Stimulated activated naive B cell treated with anti-CD40 and anti-IgM and Interleukin-4, amounts not matched to agents 10 μg/mL and 1 μg/mL and 100 μg/mL, for 72 hours (primary cell): Measurements from ENCODE around the gene CALB2.

Experiments used
- ATAC-seq, 2 donors: fragments of 150-1000 bp; cut with Tn5 transposase; replicated peaks; 2 replicates each; pipeline ENCODE4 v1.10.0; 2021; ENCODE audit warnings: moderate library complexity in 1 of 2
- DNase-seq: peaks from one replicate; pipeline ENCODE4 v3.0.0; 2021
- H3K27ac Mint-ChIP-seq: one replicate; pipeline ENCODE4 v1.8.0; 2022; ENCODE audit warnings: mild to moderate bottlenecking, mixed read lengths
- H3K27me3 Mint-ChIP-seq, 2 donors: one replicate each; pipeline ENCODE4 v1.8.0; 2022; ENCODE audit warnings: mixed read lengths in 2 of 2
- H3K36me3 Mint-ChIP-seq, 2 donors: one replicate each; pipeline ENCODE4 v1.8.0; 2022; ENCODE audit warnings: mixed read lengths in 2 of 2, mild to moderate bottlenecking in 1 of 2
- H3K4me1 Mint-ChIP-seq, 2 donors: one replicate each; pipeline ENCODE4 v1.8.0; 2022; ENCODE audit warnings: mixed read lengths in 2 of 2, mild to moderate bottlenecking in 1 of 2
- H3K4me3 Mint-ChIP-seq, 2 donors: one replicate each; pipeline ENCODE4 v1.8.0; 2022; ENCODE audit warnings: mild to moderate bottlenecking in 2 of 2, mixed read lengths in 2 of 2, moderate library complexity in 1 of 2
- H3K9me3 Mint-ChIP-seq, 2 donors: one replicate each; pipeline ENCODE4 v1.8.0; 2022; ENCODE audit warnings: mixed read lengths in 2 of 2, mild to moderate bottlenecking in 1 of 2

CALB2 gene

GRCh38 chr16:71387045-71387871 lies 28.7 kb downstream of the CALB2 start:
- H3K4me3 Mint-ChIP-seq: no peak overlapping the region
- ATAC-seq (no peak), DNase-seq (no peak)
- no peaks in the 10 kb centered on the region for H3K4me1 Mint-ChIP-seq
- H3K27ac Mint-ChIP-seq: no peak overlapping the region
- no peaks in the 10 kb centered on the region for H3K36me3 Mint-ChIP-seq
- peaks cover 48% of the 10 kb centered on the region in 2 donors for H3K27me3 Mint-ChIP-seq
- no peaks in the 10 kb centered on the region for H3K9me3 Mint-ChIP-seq

- Mint-ChIP-seq H3K27me3 (peaks cover 46 to 61% of the 10 kb centered on the region in 2 donors), H3K9me3 (no peaks in the 10 kb centered on the region), H3K4me1 (no peaks in the 10 kb centered on the region)
Observed at GRCh38 chr16:71389330-71389729, 30.8 kb downstream of the CALB2 start.

GRCh38 chr16:71396594-71396993 lies 38.1 kb downstream of the CALB2 start:
- Mint-ChIP-seq H3K9me3 (no peaks in the 10 kb centered on the region), H3K27me3 (peaks cover 29 to 52% of the 10 kb centered on the region in 2 donors), H3K36me3 (no peaks in the 10 kb centered on the region), H3K4me3 (no peak overlapping the region), H3K4me1 (no peaks in the 10 kb centered on the region), H3K27ac (no peak overlapping the region)
- no peak for DNase-seq
- no peak for ATAC-seq

More at GRCh38 chr16:71389330-71389729, 30.8 kb downstream of the CALB2 start:
- H3K36me3 Mint-ChIP-seq: no peaks in the 10 kb centered on the region
- no peak for DNase-seq
- no peak overlapping the region for H3K4me3 Mint-ChIP-seq
- H3K27ac Mint-ChIP-seq: no peak overlapping the region
- ATAC-seq: no peak

- DNase-seq: no peak
- H3K9me3 Mint-ChIP-seq: peaks cover 9 to 11% of the 10 kb centered on the region in 2 donors
- H3K4me3 Mint-ChIP-seq: no peak overlapping the region
Observed at GRCh38 chr16:71399801-71400563, 41.5 kb downstream of the CALB2 start.

GRCh38 chr16:71402007-71402406 lies 43.5 kb downstream of the CALB2 start:
- H3K27me3 Mint-ChIP-seq: peaks cover 32 to 51% of the 10 kb centered on the region in 2 donors
- H3K27ac Mint-ChIP-seq: no peak overlapping the region
- ATAC-seq (no peak), DNase-seq (no peak)
- no peak overlapping the region for H3K4me3 Mint-ChIP-seq
- peaks cover 0 to 10% of the 10 kb centered on the region in 2 donors for H3K36me3 Mint-ChIP-seq
- no peaks in the 10 kb centered on the region for H3K4me1 Mint-ChIP-seq
- peaks cover 9 to 13% of the 10 kb centered on the region in 2 donors for H3K9me3 Mint-ChIP-seq

More at GRCh38 chr16:71399801-71400563, 41.5 kb downstream of the CALB2 start:
- H3K27me3 Mint-ChIP-seq: peaks cover 35 to 53% of the 10 kb centered on the region in 2 donors
- no peaks in the 10 kb centered on the region for H3K4me1 Mint-ChIP-seq
- no peak for ATAC-seq
- no peak overlapping the region for H3K27ac Mint-ChIP-seq
- peaks cover 0 to 7% of the 10 kb centered on the region in 2 donors for H3K36me3 Mint-ChIP-seq

GRCh38 chr16:71402674-71403073 lies 44.2 kb downstream of the CALB2 start:
- Mint-ChIP-seq H3K36me3 (peaks cover 0 to 10% of the 10 kb centered on the region in 2 donors), H3K27me3 (peaks cover 30 to 51% of the 10 kb centered on the region in 2 donors), H3K27ac (no peak overlapping the region), H3K9me3 (peaks cover 9 to 13% of the 10 kb centered on the region in 2 donors), H3K4me1 (peaks cover under 1 to 2% of the 10 kb centered on the region in 2 donors), H3K4me3 (no peak overlapping the region)
- DNase-seq: no peak
- ATAC-seq: no peak

GRCh38 chr16:71404364-71404763 lies 45.8 kb downstream of the CALB2 start:
- no peak for ATAC-seq
- peaks cover 2 to 10% of the 10 kb centered on the region in 2 donors for H3K4me1 Mint-ChIP-seq
- H3K4me3 Mint-ChIP-seq: no peak overlapping the region
- peaks cover 34 to 54% of the 10 kb centered on the region in 2 donors for H3K27me3 Mint-ChIP-seq
- H3K36me3 Mint-ChIP-seq: peaks cover 0 to 10% of the 10 kb centered on the region in 2 donors
- DNase-seq: no peak
- H3K27ac Mint-ChIP-seq: no peak overlapping the region
- peaks cover 9 to 13% of the 10 kb centered on the region in 2 donors for H3K9me3 Mint-ChIP-seq

- ATAC-seq (no peak), DNase-seq (no peak)
- Mint-ChIP-seq H3K4me3 (no peak overlapping the region), H3K36me3 (peaks cover 0 to 10% of the 10 kb centered on the region in 2 donors), H3K9me3 (peaks cover 9 to 13% of the 10 kb centered on the region in 2 donors), H3K27ac (no peak overlapping the region), H3K4me1 (peaks cover 2 to 10% of the 10 kb centered on the region in 2 donors), H3K27me3 (peaks cover 31 to 62% of the 10 kb centered on the region in 2 donors)
Observed at GRCh38 chr16:71406316-71406715, 47.8 kb downstream of the CALB2 start.

- H3K4me3 Mint-ChIP-seq: no peak overlapping the region
- DNase-seq: no peak
- no peak for ATAC-seq
- no peak overlapping the region for H3K27ac Mint-ChIP-seq
- H3K27me3 Mint-ChIP-seq: peaks cover 32 to 64% of the 10 kb centered on the region in 2 donors
- peaks cover 2 to 10% of the 10 kb centered on the region in 2 donors for H3K4me1 Mint-ChIP-seq
- H3K9me3 Mint-ChIP-seq: peaks cover 9 to 13% of the 10 kb centered on the region in 2 donors
- H3K36me3 Mint-ChIP-seq: peaks cover 0 to 10% of the 10 kb centered on the region in 2 donors
Observed at GRCh38 chr16:71406724-71407123, 48.2 kb downstream of the CALB2 start.

- Mint-ChIP-seq H3K4me3 (no peak overlapping the region), H3K9me3 (peaks cover 9 to 13% of the 10 kb centered on the region in 2 donors), H3K36me3 (peaks cover 0 to 10% of the 10 kb centered on the region in 2 donors), H3K27me3 (peaks cover 33 to 68% of the 10 kb centered on the region in 2 donors), H3K4me1 (peaks cover 9 to 17% of the 10 kb centered on the region in 2 donors), H3K27ac (no peak overlapping the region)
- DNase-seq (no peak), ATAC-seq (no peak)
Observed at GRCh38 chr16:71407731-71408130, 49.2 kb downstream of the CALB2 start.

GRCh38 chr16:71408536-71408935 lies 50.0 kb downstream of the CALB2 start:
- Mint-ChIP-seq H3K36me3 (peaks cover 0 to 10% of the 10 kb centered on the region in 2 donors), H3K4me1 (peaks cover 11 to 21% of the 10 kb centered on the region in 2 donors), H3K27me3 (peaks cover 31 to 67% of the 10 kb centered on the region in 2 donors), H3K9me3 (peaks cover 9 to 13% of the 10 kb centered on the region in 2 donors), H3K27ac (no peak overlapping the region), H3K4me3 (no peak overlapping the region)
- ATAC-seq: no peak
- DNase-seq: no peak

- Mint-ChIP-seq H3K9me3 (peaks cover 8% of the 10 kb centered on the region in 2 donors), H3K27ac (no peak overlapping the region), H3K27me3 (peaks cover 31 to 66% of the 10 kb centered on the region in 2 donors), H3K4me1 (peaks cover 11 to 21% of the 10 kb centered on the region in 2 donors), H3K4me3 (no peak overlapping the region), H3K36me3 (peaks cover 0 to 10% of the 10 kb centered on the region in 2 donors)
- DNase-seq: no peak
- ATAC-seq: no peak
Observed at GRCh38 chr16:71409011-71409775, 50.7 kb downstream of the CALB2 start.

- Mint-ChIP-seq H3K4me3 (no peak overlapping the region), H3K27ac (no peak overlapping the region), H3K27me3 (peaks cover 31 to 59% of the 10 kb centered on the region in 2 donors), H3K4me1 (peaks cover 11 to 21% of the 10 kb centered on the region in 2 donors), H3K36me3 (peaks cover 0 to 3% of the 10 kb centered on the region in 2 donors), H3K9me3 (peaks cover 0 to 2% of the 10 kb centered on the region in 2 donors)
- DNase-seq (no peak), ATAC-seq (no peak)
Observed at GRCh38 chr16:71410146-71410545, 51.6 kb downstream of the CALB2 start.
